Right lobe of liver (tissue), 4 donors: Measurements from ENCODE around the gene CACNA2D3.

Source experiments
- CTCF ChIP-seq, 4 donors: fragments of 200-600 bp in 3 of 4; fragments of 450-650 bp in 1 of 4; IDR thresholded peaks; one replicate each; pipeline versions ENCODE4 v1.5.1 to v1.8.0; 2016 to 2022; ENCODE audit warnings: antibody characterized with exemption in 4 of 4, mild to moderate bottlenecking in 2 of 4
- POLR2A ChIP-seq: fragments of 450-650 bp; IDR thresholded peaks from one replicate; pipeline ENCODE4 v1.6.1; 2017; ENCODE audit warnings: antibody characterized with exemption, mild to moderate bottlenecking
- donor health status: DM: no; HTN: no; CAD: no.
- donor health status: DM: no; HTN: no; CAD: no.
- donor health status: DM: no; HTN: yes; CAD: no.

GRCh38 chr3:54654776-54655175, 532.4 kb downstream of the CACNA2D3 start:
- TF ChIP-seq CTCF (IDR thresholded peaks at IDR 0.05) (no peak), POLR2A (no peak)
